Measurements from ENCODE around the gene ATG7.
"Not testable (repeated sequence)": the region's sequence is repeated elsewhere in the genome, so short reads cannot be mapped to it uniquely, and the experiment has no call there.

ATG7 gene

DNA sequence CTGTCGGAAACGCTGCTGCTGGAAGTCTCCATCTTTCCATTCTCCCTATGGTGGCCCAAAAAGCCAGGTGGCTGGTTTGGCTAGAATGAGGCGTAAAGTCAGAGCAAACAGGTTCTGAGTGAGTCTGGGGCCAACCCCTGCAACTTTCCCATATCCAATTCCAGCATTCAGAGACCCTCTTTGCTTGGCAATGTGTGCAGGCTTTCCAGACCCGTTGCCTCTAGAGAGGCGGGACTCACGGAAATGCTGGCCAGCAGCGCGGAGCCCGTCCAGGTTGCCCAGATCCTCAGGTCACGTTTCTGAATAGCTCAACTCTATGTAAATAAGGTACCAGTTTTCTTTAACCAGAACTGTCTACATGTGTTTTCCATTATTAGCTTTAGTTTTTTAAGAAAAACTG lies 303.5 kb downstream of the ATG7 start:
- no peak for DNase-seq

DNA sequence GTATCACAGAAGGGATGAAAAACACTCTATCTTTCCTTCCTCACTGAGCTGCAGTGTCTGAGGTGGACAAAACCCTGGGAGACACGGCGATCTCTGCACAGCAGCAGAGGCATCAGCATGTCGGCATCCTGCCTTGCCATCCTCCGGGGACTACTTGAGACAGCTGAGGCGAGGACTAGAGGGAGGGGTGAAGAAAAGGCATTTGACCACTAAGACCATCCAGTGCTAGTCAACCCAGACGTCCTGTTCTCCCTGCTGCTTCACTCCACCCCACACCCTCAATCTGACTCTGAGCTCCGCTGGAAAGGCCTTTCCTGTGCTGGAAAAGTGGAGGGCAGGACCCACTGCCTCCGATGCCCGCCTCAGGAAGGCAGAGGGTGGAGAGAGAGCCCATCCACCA lies 304.3 kb downstream of the ATG7 start:
- DNase-seq = no peak

DNA sequence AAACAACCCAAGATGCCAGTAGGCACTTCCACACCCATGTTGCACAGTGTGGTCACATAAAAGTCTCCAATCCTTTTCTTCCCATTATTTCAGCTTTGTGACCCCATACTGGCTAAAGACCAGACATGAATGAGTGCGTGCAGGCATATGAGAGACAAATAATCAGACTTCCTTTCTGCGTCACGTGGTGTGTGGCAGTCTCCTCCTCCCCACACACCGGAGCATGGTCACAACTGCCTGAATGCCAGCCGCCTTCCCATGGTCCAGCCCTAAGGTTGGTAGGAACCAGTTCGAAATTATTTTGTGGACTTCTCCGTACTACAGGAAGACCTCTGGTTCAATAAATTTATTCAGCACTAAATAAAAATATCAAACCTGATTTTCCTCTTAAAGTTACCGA lies 306.0 kb downstream of the ATG7 start:
- no peak for DNase-seq

DNA sequence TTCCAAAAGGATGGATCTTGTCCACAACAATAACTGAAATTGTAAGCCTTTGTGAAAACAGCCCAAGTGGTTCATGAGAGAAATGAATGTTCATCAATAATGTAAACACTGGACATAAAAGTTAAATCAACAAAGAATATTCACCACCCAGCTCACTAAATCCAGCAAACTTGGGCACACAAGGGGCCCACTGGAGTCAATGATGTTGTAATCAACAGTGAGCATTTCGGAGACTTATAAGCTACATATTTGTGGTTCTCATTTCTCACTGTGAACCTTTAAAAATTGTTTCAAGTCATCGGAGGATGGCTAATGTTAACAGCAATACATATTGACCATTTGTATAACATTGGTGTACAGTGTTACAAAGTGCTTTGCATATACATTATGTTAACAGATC lies 308.4 kb downstream of the ATG7 start:
- DNase-seq = no peak

DNA sequence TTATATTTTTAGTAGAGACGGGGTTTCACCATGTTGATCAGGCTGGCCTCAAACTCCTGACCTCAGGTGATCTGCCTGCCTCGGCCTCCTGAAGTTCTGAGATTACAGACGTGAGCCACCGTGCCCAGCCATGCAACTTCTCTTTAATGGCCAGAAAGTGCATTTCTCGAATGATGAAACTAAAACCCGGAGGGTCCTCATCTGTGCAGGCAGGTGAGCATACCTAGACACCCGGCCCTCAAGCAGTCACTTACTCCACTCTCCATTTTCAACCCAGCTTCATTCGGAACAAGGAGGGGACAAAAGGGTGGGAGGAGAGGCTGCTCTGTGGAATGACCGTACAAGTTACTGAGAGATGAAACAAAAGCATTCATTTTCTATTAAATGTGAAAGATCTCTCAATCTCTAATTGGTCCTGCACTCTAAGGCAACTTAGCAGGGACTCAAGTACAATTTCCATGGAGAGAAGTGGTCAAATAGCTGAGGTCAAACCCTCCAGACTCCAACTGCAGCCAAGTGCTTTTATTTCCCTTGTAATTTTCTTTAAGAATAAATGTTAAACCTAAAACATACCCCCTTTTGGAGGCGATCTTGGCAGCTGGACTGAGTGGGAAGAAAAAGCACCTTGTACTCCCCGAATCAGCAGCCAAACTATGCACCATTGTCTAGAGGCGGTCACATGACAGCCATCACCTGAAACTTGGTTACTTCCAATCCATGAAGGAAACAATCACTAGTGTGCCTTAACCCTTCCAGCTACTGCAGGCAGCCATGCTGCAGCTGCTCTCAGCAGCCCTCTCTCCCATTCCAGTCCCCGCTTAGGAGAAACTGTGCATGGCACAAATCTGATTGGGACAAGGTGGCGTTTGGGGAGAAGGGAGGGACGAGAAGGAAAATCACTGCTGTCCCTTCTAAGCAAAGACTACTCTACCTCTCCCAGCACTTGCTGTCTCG lies 309.3 kb downstream of the ATG7 start:
- DNase-seq = no peak

DNA sequence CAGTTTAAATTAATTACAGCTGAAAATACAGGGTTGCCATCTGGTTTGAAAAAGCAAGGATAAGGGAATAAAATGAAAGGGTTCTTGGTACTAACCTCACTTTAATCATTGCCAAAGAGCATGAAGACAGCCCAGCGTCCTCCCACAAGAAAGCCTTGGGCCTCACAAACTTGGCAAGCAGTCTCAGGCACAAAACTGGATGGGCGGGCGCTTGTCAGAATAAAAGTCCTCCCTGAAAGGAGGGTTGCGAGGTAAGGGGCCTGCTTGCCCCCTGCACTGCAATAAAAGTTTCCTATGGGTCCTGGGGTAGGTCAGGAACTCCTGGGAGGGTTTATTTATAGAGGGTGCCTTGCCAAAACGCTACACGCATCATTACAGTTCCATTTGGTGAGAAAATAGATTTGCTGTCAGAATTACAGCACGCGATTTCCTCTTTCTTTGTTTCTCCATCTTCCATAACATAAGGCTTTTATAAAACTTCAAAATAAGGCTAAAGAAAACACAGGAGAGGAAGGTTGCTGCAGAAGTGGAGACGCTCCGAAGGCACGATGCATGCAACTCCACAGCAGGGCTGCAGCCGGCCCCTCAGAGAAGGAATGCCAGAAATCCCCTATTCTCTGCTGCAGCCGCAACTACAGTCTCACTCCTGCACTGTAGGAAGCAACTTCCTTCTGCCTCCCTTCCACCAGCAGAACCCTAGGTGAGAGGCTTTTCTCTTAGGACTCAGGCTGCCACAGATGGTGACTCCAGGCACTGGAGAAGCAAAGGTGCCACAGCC lies 310.2 kb downstream of the ATG7 start:
- DNase-seq = no peak

DNA sequence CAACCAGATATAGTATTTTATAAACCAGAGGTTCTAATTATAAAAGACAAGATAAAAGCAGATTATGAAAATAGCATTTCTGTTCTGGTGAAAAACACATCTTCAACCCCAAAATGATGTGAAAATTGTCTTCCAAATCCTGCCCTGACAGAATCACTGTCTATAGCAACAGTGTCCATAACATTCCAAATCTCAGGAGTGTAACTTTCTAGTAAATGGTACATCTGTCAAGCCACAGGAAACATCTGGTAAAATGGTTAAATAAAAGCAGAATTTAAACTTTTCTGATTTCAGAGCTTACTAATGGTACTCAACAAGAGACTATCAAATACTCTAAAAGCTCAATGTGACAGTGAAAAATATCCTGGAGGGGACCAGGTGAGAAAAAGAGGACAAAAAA lies 311.0 kb downstream of the ATG7 start:
- no peak for DNase-seq

DNA sequence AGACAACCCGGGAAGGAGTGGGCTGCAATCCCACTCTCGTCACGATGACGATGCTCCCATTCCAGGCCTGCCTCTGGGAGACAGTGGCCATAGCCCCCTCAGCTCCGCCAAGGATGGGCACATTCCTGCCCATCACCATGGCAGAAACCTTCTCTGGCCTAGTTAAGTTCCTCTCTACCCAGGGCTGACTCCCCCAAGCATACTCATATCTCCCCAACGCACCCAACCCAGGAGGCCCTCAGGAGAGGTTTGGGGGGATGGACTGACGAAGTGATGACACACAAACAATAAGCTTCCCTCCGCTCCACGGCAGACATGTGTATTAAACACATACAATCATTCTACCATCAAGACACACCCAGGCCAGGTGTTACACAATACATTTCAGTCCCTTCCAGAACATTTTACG lies 311.4 kb downstream of the ATG7 start:
- DNase-seq = no peak

DNA sequence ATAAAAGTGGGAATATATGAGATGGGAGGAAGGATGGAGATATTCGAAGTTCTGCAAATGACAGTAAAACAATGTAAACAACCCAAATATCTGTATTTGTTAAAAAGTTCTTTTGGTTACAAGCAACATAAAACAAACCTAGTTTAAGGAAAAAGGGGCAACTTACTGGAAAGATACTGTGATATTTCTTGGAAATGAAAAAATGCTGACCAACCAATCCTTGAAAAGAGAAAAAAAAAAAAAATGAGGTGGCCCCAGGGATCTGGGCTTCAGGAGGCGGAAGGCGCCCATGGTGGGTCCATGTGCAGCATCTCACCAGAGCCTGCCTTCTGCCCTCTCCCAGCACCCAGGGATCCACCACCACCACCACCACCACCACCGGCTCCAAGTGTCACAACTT lies 312.4 kb downstream of the ATG7 start:
- no peak for DNase-seq

DNA sequence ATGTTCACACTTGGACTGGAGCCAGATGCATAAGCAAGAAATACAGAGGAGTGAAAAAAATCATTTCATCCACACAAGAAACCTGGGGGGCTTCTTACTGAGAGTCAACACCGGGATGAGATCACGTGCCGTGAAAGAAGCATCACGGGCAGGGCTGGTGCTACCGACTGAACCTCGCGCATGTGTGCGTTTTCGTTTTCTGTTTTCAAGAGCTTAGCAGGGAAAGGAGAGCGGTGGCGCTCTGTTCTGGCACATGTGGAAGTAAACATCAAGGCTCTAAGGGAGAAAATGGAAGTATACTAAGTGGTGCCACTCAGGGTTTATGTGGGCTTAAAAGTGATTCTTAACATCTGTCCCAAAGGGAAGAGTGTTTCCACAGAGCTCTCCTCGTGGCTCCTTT lies 315.6 kb downstream of the ATG7 start:
- no peak for DNase-seq

DNA sequence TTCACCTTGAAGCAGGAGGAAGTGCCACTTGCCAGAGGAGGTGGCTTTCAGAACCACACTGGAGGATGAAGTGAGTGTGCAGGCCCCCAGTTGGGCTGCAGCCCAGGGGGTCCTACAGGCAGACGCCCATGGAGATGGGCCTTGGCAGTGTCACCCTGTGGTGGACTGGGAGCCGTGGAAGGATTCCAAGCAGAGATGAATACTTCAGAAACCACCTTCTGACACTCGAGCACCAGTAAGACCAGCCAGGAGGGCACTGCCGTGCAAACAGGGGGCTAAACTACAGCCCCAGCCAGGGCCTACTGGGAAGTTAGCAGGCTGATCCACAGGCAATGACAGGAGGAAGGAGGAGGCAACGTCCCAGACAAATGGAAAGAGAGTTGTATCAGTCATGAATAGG lies 316.1 kb downstream of the ATG7 start:
- DNase-seq = no peak

DNA sequence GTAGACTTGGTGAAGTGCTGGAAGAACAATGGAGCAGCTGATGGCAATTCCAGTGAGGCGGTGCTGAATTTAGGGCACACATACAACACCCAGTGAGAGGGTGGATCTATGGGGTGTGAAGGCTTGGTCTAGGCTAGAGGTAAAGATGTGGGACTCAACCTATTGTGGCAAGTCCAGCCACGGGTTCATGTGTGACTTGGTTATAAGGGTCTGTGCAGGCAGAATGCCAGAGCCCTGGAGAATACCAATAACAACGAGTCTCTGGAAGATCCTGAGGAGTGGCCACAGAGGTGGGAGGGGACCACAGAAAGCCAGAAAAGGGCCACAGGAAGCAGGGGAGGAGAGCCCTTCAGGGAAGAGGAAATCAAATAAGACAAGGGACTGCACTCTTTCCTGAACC lies 316.6 kb downstream of the ATG7 start:
- DNase-seq = no peak

DNA sequence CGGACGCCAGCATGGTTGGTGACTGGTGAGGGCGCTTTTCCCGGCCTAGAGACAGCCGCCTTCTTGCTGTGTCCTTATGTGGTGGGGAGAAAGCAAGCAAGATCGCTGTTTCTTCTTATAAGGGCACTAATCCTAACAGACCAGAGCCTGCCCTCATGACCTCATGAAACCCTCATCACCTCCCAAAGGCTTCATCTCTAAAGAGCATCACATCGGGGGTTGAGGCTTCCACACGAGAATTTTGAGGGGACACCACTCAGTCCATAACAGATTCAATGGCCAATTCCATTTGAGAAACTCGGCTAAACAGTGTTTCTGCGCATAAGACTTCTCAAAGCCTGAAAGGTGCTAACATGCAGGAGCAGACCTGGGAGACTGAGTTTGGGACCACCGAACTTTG lies 317.5 kb downstream of the ATG7 start:
- DNase-seq = no peak

DNA sequence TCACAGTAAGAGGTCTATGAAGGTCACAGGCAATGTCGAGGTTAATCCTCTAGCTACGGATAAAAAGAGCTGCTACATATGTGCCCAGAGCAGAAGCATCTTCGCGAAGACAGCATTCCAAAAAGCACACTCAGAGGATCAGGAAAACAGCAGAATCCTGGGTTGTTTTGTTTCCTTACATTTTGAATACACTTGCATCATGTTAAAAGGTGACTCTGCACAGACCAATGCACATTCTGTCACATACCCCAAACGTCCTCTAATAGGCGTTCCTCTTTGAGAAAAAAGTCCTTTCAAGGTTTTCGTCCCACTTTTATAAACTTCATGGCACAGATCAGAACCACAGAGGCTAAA lies 318.8 kb downstream of the ATG7 start:
- DNase-seq = no peak

DNA sequence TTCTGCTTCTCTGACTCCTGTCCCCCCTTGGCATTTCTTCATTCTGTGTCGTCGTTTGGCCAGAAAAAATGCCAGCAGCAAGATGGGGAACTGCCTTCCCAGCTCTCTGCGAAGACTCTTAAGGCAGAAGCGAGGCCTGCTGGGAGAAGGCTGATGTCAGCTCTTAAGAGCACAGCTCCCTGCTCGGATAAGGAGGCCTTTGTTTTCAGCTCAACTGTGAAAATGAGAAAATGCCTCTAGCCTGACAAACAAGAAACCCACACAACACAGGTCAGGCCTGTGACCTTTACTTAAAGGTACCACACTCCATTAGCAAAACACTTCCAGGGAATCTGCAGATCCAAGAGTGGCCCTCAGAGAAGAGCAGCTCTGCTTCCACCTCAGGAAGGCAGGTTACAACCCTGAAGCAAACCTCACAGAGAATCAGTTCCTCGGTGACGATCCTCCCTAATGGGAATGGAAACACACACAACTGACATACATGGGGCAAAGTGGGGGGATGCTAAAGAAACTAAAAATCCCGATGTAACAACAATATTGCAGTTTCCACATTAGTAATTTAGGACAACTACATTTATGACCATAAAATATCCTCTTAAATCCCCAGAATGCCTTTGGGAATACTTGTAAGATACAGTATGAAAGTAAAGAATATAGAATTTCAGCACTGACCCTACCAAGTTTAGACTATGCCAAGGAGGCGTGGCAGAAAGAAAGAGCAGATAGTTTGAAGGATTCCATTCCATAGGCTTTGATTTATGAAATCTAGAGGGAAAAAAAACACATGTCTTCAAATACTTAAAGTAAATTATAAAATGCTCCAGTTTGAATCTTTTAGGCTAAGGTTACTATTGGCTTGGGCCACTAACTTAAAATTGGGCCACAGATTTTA lies 319.4 kb downstream of the ATG7 start:
- DNase-seq = peak; percentile 29 to 52

DNA sequence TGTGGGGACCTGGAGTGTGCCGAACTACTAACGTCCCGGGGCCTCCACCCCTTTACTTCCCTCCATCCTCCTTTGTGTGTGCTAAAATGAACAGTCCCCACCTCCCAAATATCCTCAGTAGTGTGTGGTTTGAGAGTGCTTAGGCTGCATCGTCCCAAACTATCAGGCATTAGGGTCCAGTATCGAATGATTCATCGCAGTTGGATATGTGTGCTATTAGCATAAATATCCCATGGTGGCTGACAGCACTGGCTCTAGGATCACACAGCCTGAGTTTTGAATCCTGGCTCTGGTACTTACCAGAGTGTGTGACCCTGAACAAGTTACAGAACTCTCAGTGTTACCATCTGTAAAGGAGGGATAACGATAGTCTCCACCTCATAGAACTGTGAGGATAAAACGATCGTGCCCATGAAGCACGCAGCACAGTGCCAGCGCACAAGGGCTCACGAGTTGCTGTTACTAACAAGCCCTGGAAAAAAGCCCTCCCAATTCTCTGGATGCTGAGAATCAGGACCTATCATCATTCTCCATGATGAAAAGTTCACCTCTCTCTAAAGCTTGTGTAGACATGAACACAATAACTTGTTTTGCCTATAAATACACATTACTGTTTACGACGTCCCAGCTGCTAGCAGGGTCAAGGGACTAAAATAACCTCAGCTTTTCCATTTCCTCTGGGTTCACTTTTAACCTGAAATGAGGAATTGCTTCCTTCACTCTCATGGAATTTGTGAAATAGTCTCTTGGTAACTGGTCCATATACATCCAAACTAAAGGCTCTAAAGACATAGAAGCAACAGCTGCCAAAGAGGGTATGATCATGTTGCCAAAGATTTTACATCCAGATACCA lies 320.5 kb downstream of the ATG7 start:
- DNase-seq = no peak

DNA sequence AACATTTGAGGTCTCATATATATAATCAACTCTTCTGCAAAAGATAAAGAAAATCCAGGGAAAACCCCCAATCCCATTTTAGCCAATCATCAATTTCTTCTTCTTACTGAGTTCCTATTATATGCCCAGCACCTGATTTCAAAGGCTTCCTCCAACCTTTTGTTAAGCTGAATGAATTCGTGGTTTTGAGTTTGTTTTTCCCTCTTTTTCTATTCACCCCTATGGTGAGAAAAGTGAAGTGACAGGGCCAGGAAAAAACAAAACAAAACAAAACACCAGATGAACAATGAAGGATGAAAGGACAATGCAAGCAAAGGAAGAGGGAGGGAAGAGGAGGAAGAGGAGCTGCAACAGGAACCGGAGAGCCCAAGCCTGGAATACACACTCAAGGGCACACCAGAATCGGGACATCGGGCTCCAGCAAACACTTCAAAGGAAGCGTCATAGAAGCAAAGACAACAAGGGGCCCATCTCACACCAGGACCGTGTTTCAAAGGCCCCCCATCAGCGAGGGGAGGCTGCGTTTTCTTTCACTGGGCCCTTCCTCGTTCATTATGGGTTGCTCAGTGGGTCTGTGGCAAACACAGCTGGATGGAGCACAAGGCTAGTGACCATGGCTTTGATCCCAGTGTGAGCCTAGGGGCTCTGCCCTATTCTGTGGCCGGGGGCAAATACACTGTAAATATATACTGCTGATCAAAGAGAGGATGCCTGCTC lies 321.3 kb downstream of the ATG7 start:
- DNase-seq = no peak

DNA sequence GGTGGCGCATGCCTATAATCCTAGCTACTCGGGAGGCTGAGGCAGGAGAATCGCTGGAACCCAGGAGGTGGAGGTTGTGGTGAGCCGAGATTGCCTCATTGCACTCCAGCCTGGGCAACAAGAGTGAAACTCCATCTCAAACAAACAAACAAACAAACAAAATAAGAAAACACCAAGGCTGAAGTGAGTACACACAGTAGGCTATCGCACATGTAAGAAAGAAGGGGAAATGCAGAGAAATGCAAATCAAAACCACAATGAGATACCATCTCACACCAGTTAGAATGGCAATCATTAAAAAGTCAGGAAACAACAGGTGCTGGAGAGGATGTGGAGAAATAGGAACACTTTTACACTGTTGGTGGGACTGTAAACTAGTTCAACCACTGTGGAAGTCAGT lies 322.8 kb downstream of the ATG7 start:
- not testable (repeated sequence) for DNase-seq

DNA sequence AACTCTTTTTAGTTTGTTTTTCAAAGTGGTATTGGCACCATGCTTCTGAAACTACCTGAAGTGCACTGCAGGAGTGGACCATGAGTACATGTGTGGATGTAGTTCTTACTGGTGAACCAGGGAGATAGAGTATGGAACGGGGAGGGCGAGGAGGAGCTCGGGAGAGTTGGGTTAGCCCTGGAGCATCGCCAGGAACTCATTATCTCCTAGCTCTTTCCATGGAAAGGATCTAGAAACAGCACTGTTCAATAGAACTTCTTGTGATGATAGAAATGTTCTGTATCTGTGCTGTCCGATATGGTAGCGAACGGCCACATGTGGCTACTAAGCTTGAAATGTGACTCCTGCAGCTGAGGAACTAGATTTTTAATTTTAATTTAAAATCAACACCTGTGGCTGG lies 324.2 kb downstream of the ATG7 start:
- no peak for DNase-seq

DNA sequence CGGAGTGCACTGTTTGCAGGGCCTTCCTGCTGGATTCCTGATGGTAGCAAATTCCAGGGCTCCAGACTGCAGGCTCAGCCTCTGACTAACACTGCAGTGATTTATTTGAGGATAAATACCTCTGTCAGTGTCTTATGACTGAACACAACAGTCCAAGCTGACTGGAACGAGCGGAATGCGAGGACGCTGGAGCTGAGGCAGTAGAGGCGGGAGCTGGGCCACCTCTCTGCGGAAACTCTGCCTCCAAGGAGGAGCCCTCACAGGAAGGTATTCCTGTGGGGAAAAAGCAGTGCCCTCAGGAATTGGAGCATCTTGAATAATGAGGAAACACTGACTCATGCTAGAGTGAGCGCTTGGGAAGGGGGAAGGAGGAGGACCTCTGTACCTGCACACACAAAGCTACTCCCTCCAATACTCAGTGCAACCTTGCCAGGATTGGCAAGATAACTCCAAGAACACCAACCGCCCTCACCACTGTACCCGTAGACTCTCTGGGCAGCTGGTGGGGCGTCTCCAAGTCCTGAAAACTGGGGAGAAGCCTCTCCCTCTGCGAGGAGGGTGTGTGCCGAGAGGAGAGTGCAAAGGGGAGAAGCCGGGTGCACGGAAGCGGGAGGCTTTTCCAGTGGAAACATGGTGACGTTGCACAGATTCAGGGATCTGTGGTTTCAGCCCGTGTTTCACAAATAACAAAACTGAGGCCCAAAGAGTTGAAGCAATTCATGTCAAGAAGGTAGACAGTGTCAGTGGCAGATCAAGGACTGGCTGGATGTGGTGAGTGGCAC lies 328.5 kb downstream of the ATG7 start:
- peak; percentile 97 to 98 for DNase-seq

All from SW 1271 (cell line).